HFF-Myc (cell line): ENCODE results near the gene CROCC.

Source experiments
- DNase-seq: peaks from one replicate; pipeline ENCODE4 v3.0.0-alpha.2; 2011; ENCODE audit warnings: low read depth; ENCODE audit errors: extremely low read depth
- H3K4me3 ChIP-seq: replicated peaks from 2 replicates; pipeline ENCODE4 v1.5.1; 2011; ENCODE audit warnings: low read depth, mild to moderate bottlenecking, control low read depth, low read length
- TF ChIP-seq, protein P1 (sequence below): IDR thresholded peaks from 2 replicates; pipeline ENCODE4 v1.5.1; 2012; ENCODE audit warnings: mild to moderate bottlenecking, low read depth, low read length, control low read depth; ENCODE audit errors: missing control alignments

The CROCC gene

DNA sequence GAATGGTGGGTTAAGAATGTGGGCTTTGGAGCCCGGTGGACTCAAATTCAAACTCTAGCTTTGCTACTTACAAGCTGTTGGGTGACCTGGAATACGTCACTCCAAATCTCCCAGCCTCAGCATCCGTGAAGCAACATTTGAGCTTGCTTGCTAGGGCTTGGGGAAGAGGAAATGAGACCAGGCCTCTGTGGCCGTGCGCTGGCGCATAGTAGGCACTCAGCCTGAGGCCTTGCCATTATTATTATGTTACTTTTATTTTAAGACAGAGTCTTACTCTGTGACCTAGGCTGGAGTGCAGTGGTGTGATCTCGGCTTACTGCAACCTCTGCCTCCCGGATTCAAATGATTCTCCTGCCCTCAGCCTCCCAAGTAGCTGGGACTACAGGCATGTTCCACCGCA is 70.9 kb downstream of the CROCC start:
- no peak overlapping the region for H3K4me3 ChIP-seq
- TF ChIP-seq, protein P1, sequence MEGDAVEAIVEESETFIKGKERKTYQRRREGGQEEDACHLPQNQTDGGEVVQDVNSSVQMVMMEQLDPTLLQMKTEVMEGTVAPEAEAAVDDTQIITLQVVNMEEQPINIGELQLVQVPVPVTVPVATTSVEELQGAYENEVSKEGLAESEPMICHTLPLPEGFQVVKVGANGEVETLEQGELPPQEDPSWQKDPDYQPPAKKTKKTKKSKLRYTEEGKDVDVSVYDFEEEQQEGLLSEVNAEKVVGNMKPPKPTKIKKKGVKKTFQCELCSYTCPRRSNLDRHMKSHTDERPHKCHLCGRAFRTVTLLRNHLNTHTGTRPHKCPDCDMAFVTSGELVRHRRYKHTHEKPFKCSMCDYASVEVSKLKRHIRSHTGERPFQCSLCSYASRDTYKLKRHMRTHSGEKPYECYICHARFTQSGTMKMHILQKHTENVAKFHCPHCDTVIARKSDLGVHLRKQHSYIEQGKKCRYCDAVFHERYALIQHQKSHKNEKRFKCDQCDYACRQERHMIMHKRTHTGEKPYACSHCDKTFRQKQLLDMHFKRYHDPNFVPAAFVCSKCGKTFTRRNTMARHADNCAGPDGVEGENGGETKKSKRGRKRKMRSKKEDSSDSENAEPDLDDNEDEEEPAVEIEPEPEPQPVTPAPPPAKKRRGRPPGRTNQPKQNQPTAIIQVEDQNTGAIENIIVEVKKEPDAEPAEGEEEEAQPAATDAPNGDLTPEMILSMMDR, result no peak
- no peak for DNase-seq

DNA sequence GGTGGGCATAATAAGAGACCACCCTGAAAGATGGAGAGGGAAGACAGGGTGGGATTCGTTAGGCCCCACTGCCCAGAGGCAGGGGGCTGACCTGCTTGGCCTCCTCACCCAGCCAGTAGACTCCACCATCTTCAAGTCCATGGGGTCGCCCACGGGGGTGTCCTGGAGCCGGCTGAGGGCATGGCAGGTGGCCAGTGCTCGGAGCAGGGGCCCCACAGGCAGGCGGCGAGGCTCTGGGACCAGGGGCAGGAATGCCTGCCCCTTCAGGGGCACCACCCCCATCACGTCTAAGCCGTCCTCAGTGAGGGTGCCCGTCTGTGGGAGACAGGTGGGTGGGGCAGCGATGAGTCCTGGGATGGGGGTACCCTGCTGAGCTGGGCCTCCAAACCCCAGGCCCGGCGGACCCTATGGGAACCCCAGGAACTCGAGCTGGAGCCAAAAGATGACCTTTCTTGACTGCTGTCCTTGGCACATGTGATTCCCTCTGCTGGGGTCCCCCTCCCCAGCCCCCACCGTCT is 71.8 kb downstream of the CROCC start:
- TF ChIP-seq, protein P1, result no peak
- no peak for DNase-seq

DNA sequence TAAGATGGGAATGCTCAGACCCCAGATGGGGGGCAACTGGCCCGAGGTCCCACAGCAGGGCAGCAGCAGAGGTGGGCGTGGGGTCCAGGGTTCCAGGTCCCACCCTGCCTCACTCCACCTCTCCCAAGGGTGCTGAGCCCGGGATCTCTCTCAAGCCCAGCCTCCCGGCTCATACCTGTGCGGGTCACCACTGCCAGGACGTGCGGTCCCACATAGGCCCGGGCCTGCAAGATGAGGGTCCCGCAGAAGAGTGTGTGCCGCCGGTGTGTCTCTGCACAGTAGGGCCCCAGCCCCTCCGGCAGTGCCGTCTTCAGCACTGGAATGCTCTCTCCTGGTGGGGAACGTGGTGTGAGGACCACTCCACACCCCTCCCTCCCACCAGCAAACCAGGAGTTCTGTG is 75.1 kb downstream of the CROCC start:
- no peak for DNase-seq
- H3K4me3 ChIP-seq, result no peak overlapping the region
- TF ChIP-seq, protein P1, result no peak

More for the DNA sequence above, 71.8 kb downstream of the CROCC start:
- H3K4me3 ChIP-seq, result no peak overlapping the region

DNA sequence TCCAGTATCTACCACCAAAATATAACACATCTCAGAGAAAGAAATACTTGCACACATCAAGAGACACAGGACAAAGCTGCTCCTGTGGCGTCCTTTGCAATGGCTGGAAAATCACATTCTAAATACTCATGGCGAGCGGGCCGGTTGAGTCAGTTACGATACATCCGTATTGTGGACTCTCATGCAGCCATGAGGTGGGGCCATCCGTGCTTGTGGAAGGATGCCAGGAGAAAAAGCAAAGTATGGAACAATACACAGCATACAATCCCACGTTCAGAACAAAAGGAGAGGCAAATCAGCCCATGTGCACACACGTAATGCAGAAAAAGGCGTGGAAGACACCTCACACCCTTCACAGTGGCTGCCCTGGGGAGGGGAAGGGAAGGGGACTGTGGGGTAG is 76.9 kb downstream of the CROCC start:
- H3K4me3 ChIP-seq, result no peak overlapping the region
- no peak for DNase-seq
- TF ChIP-seq, protein P1, result no peak

DNA sequence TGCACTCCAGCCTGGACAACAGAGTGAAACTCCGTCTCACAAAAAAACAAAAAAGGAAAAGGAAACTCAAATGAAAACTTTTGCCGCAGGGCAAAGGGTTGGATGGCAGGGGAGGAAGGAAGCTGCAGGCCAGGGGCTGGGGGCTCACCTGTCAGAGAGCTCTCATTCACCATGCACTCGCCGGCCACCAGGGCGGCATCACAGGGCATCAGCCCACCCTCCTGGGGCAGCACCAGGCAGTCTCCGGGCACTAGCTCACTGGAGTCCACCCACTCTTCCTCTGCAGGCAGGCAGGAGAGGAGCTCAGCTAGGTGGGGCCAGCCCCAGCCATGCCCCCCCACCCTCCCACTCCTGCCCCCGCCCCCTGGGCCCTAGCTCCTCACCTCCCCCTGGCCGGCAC is 78.1 kb downstream of the CROCC start:
- H3K4me3 ChIP-seq, result no peak overlapping the region
- no peak for DNase-seq
- TF ChIP-seq, protein P1, result no peak

DNA sequence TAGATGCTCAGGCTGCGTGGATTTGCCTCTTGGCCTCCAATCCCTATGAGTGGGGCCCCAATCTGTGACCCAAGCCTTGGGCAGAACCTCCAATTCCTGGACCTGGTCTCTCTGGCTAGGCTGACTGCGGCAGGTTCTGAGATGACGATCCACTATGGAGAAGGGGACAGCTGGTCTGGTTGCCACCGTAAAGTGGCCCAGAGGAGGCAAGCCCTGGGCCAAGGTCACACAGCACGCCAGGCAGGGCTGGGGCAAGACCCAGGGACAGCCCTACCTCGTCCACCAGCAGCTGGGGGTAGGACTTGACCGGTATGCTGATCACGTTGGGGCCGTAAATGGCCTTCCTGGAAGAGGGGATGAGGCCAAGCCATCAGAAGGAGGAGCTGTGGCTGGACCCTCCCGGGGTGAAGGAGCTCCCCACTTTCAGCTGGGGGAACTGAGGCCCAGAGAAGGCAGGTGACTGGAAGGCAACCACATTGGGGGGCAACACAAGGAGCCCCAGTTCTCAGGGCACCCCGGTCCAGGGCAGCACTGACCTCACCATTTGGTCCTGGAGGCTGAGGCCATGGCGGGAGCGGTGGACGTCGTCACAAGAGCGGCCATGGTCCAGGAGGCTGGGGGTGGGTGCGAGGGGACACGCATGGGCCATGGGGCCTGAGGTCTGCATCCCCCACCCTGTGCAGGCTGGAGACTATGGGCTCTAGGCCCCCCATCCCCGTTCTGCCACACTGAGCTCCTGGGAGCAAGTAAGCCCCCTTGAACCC is 80.2 kb downstream of the CROCC start:
- TF ChIP-seq, protein P1, result no peak
- no peak for DNase-seq
- no peak overlapping the region for H3K4me3 ChIP-seq
